ENCODE data around the gene SMAD5.
A peak's percentile ranks its signal among the peaks of the same experiment; 100 is the strongest.

DNA sequence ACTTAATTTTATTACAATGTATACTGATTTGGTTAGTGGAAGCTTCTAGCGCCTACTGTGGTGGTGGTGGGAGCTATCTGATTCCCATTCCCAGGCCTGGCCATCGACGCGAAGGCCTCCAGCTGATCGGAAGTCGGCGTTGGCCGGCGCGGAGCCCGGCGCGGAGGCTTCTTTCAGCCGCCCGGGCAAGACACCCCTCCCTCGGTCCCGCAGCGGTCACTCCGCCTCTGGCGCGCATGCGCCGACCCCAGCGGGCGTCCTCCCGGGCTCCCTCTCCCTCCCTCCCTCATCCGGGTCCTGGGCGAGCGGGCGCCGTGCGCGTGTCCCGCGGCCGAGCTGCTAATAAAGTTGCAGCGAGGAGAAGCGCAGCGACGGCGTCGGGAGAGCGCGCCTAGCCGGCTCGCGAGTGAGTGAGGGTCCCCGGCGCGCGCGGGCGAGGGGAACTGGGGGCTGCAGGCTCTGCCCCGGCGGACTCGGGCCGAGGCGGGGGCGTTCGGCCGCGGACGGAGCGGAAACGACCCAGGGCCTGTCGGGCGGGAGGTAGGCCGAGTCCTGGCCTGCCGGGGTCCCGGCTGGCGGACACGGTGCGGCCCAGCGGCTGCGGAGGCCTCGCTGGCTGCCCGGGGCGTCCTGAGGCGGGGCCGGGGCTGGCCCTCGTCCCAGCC, at the start of gene SMAD5:
- peak in 3 of 4 donors; percentile 75 to 91 (median 77) for TF ChIP-seq POLR2A (IDR thresholded peaks at IDR 0.05)
- peak in 1 of 6 experiments; percentile 9 for TF ChIP-seq CTCF (IDR thresholded peaks at IDR 0.05)
